ENCODE data around the gene SH3PXD2A.

The SH3PXD2A gene

GRCh38 chr10:103560886-103561285 is 294.5 kb downstream of the SH3PXD2A start:
- in situ Hi-C loops (cut with MboI; ENCODE audit: low sequenced_read_pairs), result no loop called here

DNA sequence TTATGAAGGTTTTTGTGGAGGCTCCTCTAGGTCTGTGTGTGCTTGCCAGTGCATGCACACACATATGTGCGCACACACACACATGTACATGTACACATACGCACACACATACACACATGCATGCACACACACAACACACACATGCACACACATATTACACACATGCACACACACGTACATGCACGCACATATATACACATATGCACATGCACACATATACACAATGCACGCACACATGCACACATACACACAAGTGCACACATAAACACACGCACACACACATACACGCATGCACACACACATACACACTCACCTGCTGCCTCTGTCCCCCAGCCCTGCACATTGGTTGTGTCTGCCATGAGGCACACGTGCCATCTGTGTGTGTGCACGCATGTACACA is 295.6 kb downstream of the SH3PXD2A start:
- in situ Hi-C loops (cut with MboI; ENCODE audit: low sequenced_read_pairs), result no loop called here

GRCh38 chr10:103558911-103559310 is 296.5 kb downstream of the SH3PXD2A start:
- in situ Hi-C loops (cut with MboI; ENCODE audit: low sequenced_read_pairs), result no loop called here

DNA sequence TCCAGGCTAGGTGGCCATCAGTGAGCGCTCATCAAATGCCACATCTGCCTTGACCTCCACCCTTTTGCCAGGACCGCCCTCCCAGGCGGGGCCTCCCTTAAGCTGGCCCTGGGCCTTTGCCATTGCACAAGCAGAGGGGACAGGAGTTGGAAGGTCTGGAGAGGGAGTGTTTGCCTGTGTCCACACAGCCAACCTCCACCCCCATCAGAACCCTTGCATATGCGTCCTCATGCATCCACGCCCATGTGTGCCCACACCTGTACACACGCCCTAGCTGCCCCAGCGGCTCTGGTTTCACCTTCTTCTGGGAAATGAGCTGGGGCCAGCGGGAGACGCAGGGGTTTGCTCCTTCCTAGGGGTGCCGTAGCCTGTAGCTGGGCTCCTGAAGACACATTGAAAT is 297.9 kb downstream of the SH3PXD2A start:
- in situ Hi-C loops (cut with MboI; ENCODE audit: low sequenced_read_pairs), result no loop called here

DNA sequence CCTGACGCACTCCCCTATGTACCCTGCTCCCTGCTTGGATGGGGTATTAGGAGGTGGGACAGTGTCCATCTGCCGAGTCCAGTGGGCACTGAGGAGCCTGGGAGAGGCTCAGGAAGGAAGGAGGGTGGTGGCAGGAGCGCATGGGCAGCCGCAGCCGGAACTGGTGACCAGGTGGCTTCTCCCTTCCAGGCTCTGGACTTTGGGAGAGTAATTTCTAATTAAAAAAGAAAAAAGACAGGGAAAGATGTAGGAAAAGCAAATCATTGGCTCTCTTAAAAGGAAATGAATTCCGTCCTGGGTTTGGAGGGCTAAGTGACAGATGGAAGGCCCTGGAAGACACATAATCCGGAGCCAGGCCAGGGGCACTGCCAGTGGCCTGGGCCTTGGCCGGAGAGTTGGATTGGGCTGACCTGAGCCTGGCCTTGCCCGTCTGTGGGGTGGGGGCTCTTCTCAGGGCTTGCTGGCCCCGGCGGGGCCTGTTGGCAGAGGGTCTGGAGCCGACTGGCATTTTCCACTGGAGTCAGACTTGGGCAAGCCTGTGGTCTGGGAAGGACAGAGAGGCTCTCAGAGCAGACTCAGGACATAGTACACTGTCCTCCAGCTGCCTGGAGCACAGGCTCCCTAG is 298.9 kb downstream of the SH3PXD2A start:
- in situ Hi-C loops (cut with MboI; ENCODE audit: low sequenced_read_pairs), result no loop called here

GRCh38 chr10:103555712-103556111 is 299.7 kb downstream of the SH3PXD2A start:
- in situ Hi-C loops (cut with MboI; ENCODE audit: low sequenced_read_pairs), result no loop called here

DNA sequence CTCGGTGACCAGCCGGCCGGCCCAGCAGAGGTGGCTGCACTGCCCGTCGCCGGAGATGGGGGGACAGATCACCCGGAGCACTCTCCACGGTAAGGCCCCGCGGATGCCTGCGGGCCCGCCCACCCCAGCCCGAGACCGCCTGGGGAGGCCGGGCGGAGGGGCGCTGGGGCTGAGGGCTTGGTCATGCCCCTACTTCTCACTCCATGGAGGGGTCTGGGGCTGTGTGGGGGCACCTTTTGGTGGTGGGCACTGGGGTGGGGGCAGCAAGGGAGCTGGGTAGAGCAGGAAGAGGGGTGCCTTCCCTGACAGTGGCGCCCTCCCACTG is 300.1 kb downstream of the SH3PXD2A start:
- in situ Hi-C loops (cut with MboI; ENCODE audit: low sequenced_read_pairs), result no loop called here

GRCh38 chr10:103554488-103555324 is 300.7 kb downstream of the SH3PXD2A start:
- in situ Hi-C loops (cut with MboI; ENCODE audit: low sequenced_read_pairs), result no loop called here

GRCh38 chr10:103553743-103554487 is 301.5 kb downstream of the SH3PXD2A start:
- in situ Hi-C loops (cut with MboI; ENCODE audit: low sequenced_read_pairs), result no loop called here

GRCh38 chr10:103552856-103553742 is 302.3 kb downstream of the SH3PXD2A start:
- in situ Hi-C loops (cut with MboI; ENCODE audit: low sequenced_read_pairs), result no loop called here

GRCh38 chr10:103551619-103552602 is 303.5 kb downstream of the SH3PXD2A start:
- in situ Hi-C loops (cut with MboI; ENCODE audit: low sequenced_read_pairs), result no loop called here

- in situ Hi-C loops (cut with MboI; ENCODE audit: low sequenced_read_pairs), result no loop called here
Observed at GRCh38 chr10:103550229-103550628, 305.1 kb downstream of the SH3PXD2A start.

- in situ Hi-C loops (cut with MboI; ENCODE audit: low sequenced_read_pairs), result no loop called here
Observed at GRCh38 chr10:103549349-103549685, 306.1 kb downstream of the SH3PXD2A start.

GRCh38 chr10:103548581-103549348 is 306.6 kb downstream of the SH3PXD2A start:
- in situ Hi-C loops (cut with MboI; ENCODE audit: low sequenced_read_pairs), result no loop called here

DNA sequence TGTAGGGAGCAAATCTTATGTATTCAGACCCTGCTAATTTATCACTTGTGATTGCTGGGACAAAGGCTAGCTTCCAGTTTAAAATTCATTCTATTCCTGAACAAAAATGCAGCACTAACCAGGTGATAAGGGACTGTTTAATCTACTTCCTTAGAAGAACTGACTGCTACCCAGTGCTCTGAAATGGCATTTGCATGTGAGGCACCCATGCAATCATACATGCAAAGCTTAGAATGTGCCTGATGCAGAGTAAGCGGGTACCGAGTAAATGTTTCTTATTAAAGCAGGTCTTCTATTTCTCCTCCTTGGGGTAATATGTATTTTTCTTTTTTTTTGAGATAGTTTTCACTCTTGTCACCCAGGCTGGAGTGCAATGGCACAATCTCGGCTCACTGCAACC is 307.4 kb downstream of the SH3PXD2A start:
- in situ Hi-C loops (cut with MboI; ENCODE audit: low sequenced_read_pairs), result no loop called here

DNA sequence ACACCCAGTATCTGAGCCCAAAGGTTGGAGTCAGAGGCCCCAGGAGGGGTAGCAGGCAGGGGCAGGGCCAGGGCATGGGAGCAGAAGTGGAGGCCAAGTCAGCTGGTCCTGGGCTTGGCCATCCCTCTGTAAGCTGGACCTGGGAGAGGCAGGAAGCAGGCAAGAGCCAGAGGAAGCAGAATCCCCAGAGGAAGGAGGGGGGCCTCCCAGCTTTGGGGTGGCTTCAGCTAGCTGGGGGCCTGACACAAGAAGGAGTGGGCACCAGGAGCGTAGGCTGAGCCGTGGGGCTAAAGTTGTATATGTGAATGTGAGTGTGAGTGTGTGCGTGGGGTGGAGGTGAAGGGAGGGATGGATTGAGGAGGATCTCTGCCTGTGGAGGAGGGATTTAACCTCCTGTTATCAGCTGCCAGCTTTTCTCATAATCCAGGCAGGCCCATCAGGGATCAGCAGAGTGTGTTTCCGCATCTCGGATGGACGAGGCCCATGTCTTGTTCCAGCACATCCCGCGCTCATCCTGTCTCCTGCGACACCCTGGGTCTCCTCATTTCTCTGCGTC is 307.9 kb downstream of the SH3PXD2A start:
- in situ Hi-C loops (cut with MboI; ENCODE audit: low sequenced_read_pairs), result no loop called here

DNA sequence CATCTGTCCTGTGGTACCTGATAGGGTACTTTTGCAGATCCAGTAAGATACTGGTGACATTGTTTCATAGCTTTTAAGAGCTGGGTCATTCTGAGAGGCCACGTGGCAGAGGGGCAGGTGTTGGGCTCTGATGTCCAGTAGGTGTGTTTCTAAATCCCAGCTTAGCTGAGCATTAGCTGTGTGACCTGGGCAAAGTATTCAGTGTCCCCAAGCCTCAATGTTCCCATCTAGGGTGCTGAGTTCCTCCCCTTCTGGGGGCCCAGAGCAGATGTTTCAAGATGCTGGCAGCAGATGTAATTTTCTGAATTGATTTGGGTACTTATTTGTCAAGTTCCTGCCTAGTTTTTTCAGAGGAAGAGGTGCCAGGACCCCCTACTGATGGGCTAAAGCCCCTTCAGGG is 309.0 kb downstream of the SH3PXD2A start:
- in situ Hi-C loops (cut with MboI; ENCODE audit: low sequenced_read_pairs), result no loop called here

GRCh38 chr10:103545771-103546281 is 309.6 kb downstream of the SH3PXD2A start:
- in situ Hi-C loops (cut with MboI; ENCODE audit: low sequenced_read_pairs), result no loop called here

- in situ Hi-C loops (cut with MboI; ENCODE audit: low sequenced_read_pairs), result no loop called here
Observed at GRCh38 chr10:103545366-103545765, 310.0 kb downstream of the SH3PXD2A start.
